Measurements from ENCODE around the gene APBB1. TPM values are rescaled to one million over a fixed set of nuclear protein-coding genes. Genes with fewer than 3 reads are reported as not detected.

Gene APBB1
- total RNA-seq, 2 donors from 2014 or later, result 40.0 to 63.6 TPM

- H3K27ac ChIP-seq, result no peak overlapping the region
- H3K36me3 ChIP-seq, result peaks cover 13% of the 10 kb centered on the region
- no peak for TF ChIP-seq CTCF (IDR thresholded peaks at IDR 0.05)
- H3K4me1 ChIP-seq (ENCODE audit: control insufficient read depth in 1 of 2, low read depth in 2 of 2), result peaks cover 0 to 11% of the 10 kb centered on the region in 2 donors
- H3K27me3 ChIP-seq (replicated peaks; ENCODE audit: insufficient read depth), result no peaks in the 10 kb centered on the region
- no peak for DNase-seq (ENCODE audit: low spot score)
- no peak overlapping the region for H3K4me3 ChIP-seq
- H3K9me3 ChIP-seq, result no peaks in the 10 kb centered on the region
- ATAC-seq (ENCODE audit: insufficient number of reproducible peaks, low FRiP score, low read depth), result no peak
Measured at GRCh38 chr11:6404342-6405051, 14.4 kb downstream of the APBB1 start.

DNA sequence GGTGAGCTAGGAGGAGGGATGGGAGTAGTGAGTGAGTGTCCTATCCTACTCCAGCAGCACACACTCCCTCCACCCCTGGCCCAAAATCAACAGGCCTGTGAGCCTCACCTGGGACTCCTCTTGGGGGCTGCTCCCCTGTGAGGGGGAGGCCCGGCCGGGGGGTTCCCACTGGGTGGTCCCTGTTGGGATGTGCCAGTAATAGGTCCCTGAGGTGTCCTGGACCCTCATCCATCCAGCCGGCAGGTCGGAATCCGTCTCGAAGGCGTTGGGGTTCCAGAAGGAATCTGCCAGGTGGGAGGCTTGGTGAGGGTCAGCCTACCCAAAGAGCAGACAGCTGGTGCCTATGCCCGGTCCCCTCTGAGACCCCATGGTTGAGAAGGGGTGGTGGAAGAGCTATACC, 15.4 kb downstream of the APBB1 start:
- peaks cover 13% of the 10 kb centered on the region for H3K36me3 ChIP-seq
- DNase-seq (ENCODE audit: low spot score), result no peak

DNA sequence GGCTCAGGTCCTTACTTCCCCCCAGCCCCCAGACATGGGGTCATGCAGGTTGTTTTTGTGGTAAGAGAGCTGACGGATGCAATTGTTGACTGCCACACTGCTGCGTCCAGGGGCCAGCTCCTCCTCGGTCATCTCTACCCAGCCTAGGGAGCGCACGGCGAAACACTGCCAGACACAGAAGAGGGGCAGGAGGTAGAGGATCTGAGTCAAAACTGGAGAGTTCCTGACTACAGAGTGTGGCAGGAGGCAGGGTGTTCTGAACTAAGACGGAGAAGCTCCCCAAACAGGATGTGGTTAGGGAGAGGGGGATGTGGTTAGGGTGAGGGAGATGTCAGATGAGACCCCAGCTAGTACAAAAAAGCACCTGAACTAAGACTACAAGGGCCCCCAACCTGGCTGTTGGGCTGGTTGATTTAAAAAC, 16.3 kb downstream of the APBB1 start:
- no peak for TF ChIP-seq CTCF (IDR thresholded peaks at IDR 0.05)
- Histone ChIP-seq H3K27me3 (replicated peaks; ENCODE audit: insufficient read depth) (no peaks in the 10 kb centered on the region), H3K4me1 (ENCODE audit: control insufficient read depth in 1 of 2, low read depth in 2 of 2) (peaks cover 2 to 19% of the 10 kb centered on the region in 2 donors), H3K4me3 (no peak overlapping the region), H3K36me3 (peaks cover 13% of the 10 kb centered on the region), H3K9me3 (no peaks in the 10 kb centered on the region), H3K27ac (no peak overlapping the region)
- ATAC-seq (ENCODE audit: insufficient number of reproducible peaks, low FRiP score, low read depth) (no peak), DNase-seq (ENCODE audit: low spot score) (no peak)

More for the DNA sequence above, 15.4 kb downstream of the APBB1 start:
- no peak for TF ChIP-seq CTCF (IDR thresholded peaks at IDR 0.05)
- H3K27ac ChIP-seq, result no peak overlapping the region
- no peak overlapping the region for H3K4me3 ChIP-seq
- ATAC-seq (ENCODE audit: insufficient number of reproducible peaks, low FRiP score, low read depth), result no peak
- peaks cover 0 to 11% of the 10 kb centered on the region in 2 donors for H3K4me1 ChIP-seq (ENCODE audit: control insufficient read depth in 1 of 2, low read depth in 2 of 2)
- H3K27me3 ChIP-seq (replicated peaks; ENCODE audit: insufficient read depth), result no peaks in the 10 kb centered on the region
- no peaks in the 10 kb centered on the region for H3K9me3 ChIP-seq

GRCh38 chr11:6402061-6402470, 16.8 kb downstream of the APBB1 start:
- Histone ChIP-seq H3K9me3 (no peaks in the 10 kb centered on the region), H3K4me3 (no peak overlapping the region), H3K27me3 (replicated peaks; ENCODE audit: insufficient read depth) (no peaks in the 10 kb centered on the region), H3K4me1 (ENCODE audit: control insufficient read depth in 1 of 2, low read depth in 2 of 2) (peaks cover 3 to 24% of the 10 kb centered on the region in 2 donors), H3K36me3 (peaks cover 13% of the 10 kb centered on the region), H3K27ac (no peak overlapping the region)
- TF ChIP-seq CTCF (IDR thresholded peaks at IDR 0.05), result no peak
- DNase-seq (ENCODE audit: low spot score) (no peak), ATAC-seq (ENCODE audit: insufficient number of reproducible peaks, low FRiP score, low read depth) (no peak)

DNA sequence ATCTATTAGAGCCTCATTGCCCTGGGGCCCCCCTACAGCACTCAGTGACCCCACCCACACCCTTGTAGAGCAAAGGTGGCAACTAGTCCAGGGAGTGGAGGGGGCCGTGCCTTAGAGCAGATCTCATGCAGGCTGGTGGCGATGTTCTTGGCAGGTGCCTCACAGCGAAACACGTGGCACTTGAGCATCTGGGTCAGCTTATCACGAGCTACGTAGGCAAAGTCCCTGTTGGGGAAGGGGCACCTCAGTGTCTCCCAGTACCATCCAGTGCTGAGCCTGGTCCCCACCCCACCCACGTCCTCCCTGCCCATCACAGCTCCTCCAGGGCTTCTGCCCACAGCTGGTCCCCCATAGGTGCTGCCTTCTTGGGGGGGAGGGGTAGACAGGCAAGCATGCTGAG, 17.4 kb downstream of the APBB1 start:
- H3K4me3 ChIP-seq, result no peak overlapping the region
- no peaks in the 10 kb centered on the region for H3K27me3 ChIP-seq (replicated peaks; ENCODE audit: insufficient read depth)
- no peak overlapping the region for H3K27ac ChIP-seq
- no peak for TF ChIP-seq CTCF (IDR thresholded peaks at IDR 0.05)
- H3K9me3 ChIP-seq, result no peaks in the 10 kb centered on the region
- peaks cover 13% of the 10 kb centered on the region for H3K36me3 ChIP-seq
- peaks cover 3 to 24% of the 10 kb centered on the region in 2 donors for H3K4me1 ChIP-seq (ENCODE audit: control insufficient read depth in 1 of 2, low read depth in 2 of 2)
- no peak for DNase-seq (ENCODE audit: low spot score)
- ATAC-seq (ENCODE audit: insufficient number of reproducible peaks, low FRiP score, low read depth), result no peak

Data from thoracic aorta (tissue), 2 donors.